COLO668 (cell line): Measurements from ENCODE around the gene TSHZ2.
A peak's percentile ranks its signal among the peaks of the same experiment; 100 is the strongest.

Source experiments
- DNase-seq: peaks from one replicate; lab custom pipeline; 2025; ENCODE audit not compliant: unreplicated experiment; lab: John Stamatoyannopoulos, UW

Gene TSHZ2

DNA sequence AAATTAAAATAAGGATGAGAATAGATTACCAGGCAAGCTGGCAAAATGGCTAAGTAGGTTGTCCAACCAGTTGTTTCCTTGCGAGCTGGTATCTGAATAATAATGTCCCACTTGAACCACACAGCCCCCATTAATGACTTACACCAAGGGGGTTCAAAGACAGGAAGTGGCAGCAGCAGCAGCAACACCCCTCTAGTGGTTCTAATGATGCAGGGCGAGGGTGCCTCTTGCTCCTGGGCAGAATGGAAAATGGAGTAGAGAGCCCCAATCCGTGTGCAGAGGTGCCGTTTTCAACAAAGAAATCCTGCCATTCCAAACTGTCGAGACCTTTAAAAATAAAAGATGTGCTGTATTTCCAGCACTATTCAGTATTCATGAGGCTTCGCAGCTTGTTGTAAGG lies 218.1 kb downstream of the TSHZ2 start:
- no peak for DNase-seq

DNA sequence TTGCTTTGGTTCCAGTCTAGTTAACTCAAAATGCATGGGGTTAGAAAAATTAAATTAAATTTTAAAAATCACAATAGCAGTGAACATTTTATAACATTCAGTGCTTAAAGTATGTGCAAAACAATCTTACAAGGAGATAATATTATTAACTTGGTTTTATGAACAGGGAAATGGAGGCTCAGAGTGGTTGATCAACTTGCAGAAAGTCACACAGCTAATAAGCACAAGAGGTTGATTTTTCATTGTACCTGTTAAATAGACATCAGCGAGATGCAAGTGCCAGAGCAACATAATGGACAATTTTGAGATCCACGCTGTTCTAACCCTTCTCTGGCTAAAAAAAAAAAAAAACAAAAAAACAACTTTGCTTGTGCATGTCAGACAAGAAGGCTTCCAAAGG lies 219.8 kb downstream of the TSHZ2 start:
- DNase-seq: no peak

- DNase-seq: no peak
Observed at GRCh38 chr20:53194306-53195290, 222.4 kb downstream of the TSHZ2 start.

DNA sequence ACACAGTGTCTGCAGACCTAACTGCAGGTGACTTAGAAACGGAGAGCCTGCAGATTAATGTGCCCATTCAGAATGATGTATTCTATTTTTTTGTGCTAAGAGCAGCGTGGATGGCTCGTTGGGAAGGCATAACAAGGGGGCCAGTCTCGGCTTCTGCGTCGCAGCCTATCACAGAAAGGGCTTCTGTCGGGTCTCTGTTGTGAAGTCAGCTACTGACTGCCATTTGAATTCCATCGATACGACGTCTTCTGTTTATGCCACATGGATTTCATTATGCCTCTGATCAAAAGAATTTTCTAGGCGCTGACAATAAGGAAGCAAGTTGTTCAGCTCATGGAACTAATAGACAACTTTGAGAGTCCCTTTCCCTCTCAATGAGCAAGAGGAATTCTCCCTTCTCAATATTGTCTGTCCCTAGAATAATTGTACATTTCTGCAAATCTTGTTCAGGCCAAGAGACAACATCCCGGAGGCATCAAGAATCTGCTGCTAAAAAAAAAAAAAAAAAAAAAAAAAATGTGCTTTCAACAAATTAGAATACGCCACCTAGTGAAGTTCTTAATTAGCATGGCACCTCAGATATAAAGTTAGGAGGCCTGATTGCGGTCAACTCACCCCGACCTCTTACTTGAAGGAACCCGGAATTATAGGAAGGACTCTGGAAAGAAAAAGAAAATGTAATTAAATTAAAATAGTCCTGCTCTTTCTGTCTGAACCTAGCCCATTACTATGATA lies 223.9 kb downstream of the TSHZ2 start:
- no peak for DNase-seq

- no peak for DNase-seq
Observed at GRCh38 chr20:53201588-53201987, 229.4 kb downstream of the TSHZ2 start.

DNA sequence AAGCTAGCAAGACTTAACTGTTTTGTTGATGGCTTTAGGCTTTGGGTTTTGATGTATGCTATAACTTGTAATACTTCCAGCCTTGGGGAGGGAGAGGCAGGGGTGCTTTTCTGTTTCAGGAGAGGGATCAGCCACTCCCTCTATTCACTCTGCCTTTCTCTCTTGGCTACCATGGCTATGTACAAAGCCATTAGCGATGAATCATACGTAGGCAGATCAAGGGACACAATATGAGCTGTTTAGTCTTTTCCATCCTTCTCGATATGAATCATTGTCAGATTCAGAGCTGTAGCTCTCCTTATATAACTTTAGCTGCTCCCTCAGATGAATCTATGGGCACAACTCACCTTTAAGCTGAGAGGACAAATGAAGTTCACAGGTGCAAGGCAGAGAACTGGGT lies 230.6 kb downstream of the TSHZ2 start:
- DNase-seq: no peak

GRCh38 chr20:53205046-53205445 lies 232.9 kb downstream of the TSHZ2 start:
- DNase-seq: no peak

DNA sequence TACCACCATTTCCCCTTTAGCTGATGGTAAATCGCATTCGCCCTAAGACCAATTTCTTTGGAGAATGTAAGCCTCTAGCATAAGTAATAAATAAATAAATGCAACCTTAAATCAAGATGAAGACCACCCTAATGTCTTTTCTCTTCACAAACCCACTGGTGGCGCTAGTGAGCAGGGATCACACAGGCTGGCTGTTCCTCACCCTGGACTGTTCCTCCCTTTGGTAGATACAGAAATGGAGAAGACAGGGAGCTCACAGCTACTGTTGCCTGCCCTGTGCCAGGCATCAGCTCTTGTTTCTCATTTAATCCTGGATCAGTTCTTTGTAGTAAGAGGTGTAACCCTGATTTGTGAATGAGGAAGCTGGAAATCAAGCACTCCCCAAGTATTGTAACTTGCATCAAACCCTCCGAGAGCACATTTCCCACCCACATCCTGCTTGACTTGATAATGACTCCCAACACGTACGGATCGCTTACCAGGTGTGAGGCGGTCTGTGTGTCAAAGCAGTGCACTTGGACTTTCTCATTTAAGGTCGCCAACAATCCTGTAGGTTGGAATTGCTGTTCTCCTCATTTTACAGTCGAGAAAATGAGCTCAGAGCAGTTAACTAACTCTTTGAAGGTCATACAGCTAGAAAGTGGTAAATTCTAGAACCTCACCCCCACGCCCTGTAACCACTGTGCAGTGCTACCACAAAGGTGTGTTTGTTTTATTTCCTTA lies 236.1 kb downstream of the TSHZ2 start:
- no peak for DNase-seq

- no peak for DNase-seq
Observed at GRCh38 chr20:53210041-53210440, 237.9 kb downstream of the TSHZ2 start.

GRCh38 chr20:53210931-53211330 lies 238.8 kb downstream of the TSHZ2 start:
- no peak for DNase-seq

GRCh38 chr20:53212018-53212417 lies 239.9 kb downstream of the TSHZ2 start:
- DNase-seq: no peak

GRCh38 chr20:53214392-53214791 lies 242.2 kb downstream of the TSHZ2 start:
- no peak for DNase-seq

DNA sequence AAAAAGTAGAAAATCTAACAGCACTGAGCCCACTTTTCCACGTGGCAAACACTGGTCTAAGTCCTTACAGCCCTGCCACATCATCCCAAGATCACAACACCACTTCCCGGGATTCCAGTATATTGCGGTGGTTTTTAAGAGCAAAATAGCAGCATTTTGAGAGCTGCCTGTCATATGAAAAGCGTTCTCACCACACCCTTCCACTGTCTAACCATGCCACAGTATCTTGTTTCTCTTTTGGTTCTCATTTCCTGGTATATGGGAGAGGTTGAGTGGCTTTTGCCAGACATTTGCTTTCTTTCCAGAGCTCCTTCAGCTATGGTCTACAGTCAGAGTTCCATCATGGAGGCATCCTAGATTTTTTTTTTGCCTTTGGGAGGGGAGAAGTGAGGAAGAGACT lies 243.0 kb downstream of the TSHZ2 start:
- DNase-seq: no peak

DNA sequence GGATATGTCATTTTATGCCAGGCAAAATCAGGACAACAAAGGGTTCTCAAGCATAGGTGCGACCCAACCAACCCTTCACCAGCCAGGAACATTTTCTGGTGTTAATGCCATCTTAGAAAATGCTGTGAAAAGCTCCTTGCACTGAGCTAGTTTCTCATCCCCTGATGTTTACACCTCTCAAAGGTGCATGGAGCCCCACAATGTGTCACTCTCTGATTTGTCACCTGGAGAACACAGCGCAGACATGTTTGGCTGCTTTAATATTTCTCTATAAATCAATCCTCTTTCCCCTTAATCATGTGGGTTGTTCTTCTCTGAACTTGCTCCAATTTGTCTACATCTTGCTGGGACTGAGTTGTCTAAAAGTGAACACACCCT lies 244.3 kb downstream of the TSHZ2 start:
- DNase-seq: no peak

GRCh38 chr20:53216856-53217576 lies 244.9 kb downstream of the TSHZ2 start:
- peak; percentile 92 for DNase-seq

DNA sequence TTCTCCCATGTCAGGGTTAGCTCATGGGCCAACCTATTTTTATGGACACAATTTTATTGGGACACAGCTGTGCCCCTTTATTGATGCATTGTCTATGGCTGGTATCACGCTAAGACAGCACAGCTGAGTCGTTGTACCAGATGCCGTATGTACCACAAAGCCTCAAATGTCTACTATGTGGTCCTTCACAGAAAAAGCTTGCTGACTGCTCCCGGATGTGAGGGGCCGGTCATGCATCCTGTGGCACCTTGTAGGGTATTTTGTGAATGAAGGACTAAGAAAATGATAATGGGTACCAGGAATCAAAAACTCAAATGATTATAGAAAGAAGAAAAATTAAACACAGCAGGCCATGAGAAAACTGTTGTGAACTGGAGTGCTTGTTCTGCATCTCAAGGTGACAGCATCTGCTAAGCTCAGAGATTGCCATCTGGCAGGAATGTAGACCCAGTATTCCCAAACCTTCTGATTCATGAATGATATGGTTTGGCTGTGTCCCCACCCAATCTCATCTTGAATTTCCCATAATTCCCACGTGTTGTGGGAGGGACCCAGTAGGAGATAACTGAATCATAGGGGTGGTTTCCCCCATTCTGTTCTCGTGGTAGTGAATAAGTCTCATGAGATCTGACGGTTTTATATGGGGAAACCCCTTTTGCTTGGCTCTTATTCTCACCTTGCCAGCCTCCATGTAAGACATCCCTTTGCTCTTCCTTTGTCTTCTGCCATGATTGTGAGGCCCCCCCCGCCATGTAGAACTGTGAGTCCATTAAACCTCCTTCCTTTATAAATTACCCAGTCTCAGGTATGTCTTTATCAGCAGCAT lies 248.5 kb downstream of the TSHZ2 start:
- DNase-seq: no peak

- DNase-seq: no peak
Observed at GRCh38 chr20:53221731-53222130, 249.6 kb downstream of the TSHZ2 start.

- no peak for DNase-seq
Observed at GRCh38 chr20:53222416-53222815, 250.3 kb downstream of the TSHZ2 start.

- DNase-seq: no peak
Observed at GRCh38 chr20:53222932-53223331, 250.8 kb downstream of the TSHZ2 start.

DNA sequence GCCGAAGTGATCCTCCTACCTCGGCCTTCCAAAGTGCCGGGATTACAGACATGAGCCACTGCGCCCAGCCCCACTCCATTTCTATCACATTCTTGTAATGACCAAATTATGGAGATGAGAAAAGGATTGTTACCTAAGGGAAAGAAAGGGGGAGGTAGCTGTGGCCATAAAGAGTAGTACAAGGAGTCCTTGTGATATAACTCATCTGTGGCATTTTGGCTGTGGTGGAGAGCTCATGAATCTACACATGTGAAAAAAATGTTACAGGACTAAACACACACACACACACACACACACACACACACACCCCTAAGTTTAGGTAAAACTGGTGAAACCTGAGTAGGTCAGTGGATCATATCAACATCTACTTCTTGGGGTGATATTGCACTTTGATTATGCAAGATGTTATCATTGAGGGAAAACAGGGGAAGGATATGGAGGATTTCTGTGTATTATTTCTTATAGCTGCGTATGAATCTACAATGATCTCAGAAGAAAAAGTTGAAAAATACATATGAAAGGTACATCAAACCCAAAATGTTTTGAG lies 251.5 kb downstream of the TSHZ2 start:
- no peak for DNase-seq
